ENCODE data around the gene FXYD7.

DNA sequence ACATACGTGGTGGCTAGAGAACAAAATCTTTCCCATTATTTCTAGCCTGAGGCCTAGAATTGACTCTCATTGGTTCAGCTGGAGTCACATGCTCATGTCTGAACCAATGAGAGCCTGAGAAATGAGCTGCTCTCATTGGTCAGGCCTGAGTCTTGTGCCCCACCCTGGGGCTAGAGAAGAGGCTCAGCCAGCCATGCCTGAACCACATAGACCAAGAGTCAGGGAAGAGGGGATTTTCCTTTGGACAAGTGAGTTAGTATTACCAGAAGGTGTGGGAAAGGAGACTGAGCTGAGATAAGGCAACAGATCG is 18.3 kb downstream of the FXYD7 start:
- TF ChIP-seq HCFC1 (IDR thresholded peaks at IDR 0.05; ENCODE audit: low read depth, low read length) (no peak), ETV6 (IDR thresholded peaks at IDR 0.05; ENCODE audit: borderline replicate concordance in 1 of 2, low read depth in 2 of 2, low read length in 1 of 2) (no peak), ETV6 (CRISPR knock-in tag; IDR thresholded peaks at IDR 0.05; ENCODE audit: borderline replicate concordance) (no peak), BACH1 (tag; IDR thresholded peaks at IDR 0.05) (no peak), E4F1 (CRISPR knock-in tag; IDR thresholded peaks at IDR 0.05; ENCODE audit: borderline replicate concordance) (no peak)
